IPS DF 4.7 (cell line): ENCODE results near the gene SPATA7.

ENCODE experiments used
- DNase-seq: peaks from one replicate; pipeline ENCODE4 v3.0.0-alpha.2; 2013; ENCODE audit warnings: low spot score; ENCODE audit errors: extremely low read depth

SPATA7 gene

DNA sequence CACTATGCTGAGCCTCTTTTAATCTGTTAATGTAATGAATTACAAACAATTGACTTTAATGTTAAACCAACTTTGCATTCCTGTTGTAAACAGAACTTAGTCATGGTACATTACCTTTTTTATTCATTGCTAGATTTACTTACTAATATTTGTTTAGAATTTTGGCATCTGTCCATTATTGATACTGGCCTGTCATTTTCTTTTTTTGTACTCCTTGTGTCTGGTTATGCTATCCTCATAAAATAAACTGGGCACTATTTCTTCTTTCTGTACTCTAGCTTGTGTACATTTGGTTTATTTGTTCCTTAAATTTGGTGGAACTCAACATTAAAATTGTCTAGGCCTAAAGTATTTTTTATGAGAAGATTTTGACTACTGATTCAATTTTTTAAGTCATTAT lies 32.1 kb downstream of the SPATA7 start:
- no peak for DNase-seq

DNA sequence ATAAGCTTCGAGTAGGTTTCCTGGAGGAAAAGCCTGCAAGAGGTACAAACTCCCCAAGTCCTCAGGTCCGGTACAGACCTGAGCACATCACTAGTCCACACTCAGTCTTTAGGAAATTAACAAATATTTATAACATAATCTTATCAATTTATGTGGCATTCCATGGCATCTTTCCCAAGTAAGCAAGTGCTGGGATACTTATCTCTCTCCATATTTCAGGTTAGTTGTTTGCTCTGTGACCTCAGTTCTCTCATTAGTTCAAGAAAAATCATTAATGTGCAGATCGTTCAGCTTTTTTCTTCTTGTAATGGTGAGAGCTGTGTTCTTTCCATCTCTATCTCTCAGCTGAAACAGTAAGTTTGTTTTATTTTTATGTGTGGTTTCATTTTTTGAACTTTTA lies 34.7 kb downstream of the SPATA7 start:
- DNase-seq: no peak

DNA sequence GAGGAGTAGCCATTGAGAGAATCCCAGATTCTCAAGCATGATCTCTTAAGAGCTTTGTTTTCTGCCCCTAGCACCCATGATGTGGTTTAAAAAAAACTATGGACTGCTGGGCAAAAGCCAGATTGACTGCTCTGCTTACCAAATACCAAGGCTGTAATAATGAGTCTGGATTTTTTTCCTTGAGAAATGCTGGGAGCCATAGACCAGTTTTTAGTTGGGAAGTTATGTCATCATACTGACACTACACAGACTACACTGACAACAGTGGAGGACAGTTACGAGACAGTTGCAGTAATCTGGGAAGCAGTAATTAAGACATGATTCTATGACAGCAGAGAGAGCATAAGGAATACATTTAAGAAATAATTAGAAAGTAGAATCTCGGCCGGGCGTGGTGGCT lies 35.8 kb downstream of the SPATA7 start:
- no peak for DNase-seq

DNA sequence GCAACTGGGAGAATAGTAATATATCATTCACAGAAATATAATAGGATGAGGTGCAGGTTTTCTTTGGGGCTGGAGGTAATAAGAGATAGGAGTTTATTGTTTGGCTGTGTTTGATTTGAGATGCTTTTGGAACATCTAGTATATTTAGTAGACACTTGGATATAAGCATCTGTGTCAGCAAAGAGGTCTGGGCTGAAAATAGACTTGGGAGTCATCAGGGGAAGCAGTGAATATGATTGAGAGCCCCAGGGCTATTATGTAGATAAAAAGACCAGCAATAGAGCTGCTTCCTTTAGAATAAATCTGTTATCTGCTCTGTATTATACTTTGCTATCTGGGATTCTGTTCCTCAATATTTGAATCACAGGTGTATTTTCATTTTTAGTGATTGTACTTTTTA lies 36.6 kb downstream of the SPATA7 start:
- no peak for DNase-seq

DNA sequence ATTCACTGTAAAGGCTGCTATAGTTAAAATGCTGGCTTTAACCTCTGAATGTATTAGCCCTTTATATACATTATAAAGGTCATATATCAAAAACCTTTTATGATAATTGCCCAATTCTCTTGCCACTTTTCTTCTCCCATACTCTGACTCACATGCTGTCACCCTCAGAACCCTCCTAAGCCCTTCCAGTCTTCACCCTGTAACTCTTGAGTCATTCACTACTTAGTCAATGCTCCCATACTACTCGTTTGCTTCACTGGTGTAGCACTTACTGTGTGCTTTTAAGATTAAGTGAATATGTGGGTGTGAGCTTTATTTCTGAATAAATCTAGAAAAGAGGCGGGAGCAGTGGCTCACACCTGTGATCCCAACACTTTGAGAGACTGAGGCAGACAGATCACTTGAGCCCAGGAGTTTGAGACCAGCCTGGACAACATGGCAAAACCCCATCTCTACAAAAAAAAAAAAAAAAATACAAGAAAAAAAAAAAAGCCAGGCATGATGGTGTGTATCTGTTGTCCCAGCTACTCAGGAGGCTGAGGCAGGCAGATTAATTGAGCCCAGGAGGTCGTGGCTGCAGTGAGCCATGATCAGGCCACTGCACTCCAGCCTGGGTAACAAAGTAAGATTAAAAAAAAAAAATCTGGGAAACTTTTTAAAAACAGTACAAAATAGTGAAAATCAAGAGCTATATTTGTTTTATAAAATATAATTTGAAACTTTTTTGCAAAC lies 37.6 kb downstream of the SPATA7 start:
- no peak for DNase-seq

DNA sequence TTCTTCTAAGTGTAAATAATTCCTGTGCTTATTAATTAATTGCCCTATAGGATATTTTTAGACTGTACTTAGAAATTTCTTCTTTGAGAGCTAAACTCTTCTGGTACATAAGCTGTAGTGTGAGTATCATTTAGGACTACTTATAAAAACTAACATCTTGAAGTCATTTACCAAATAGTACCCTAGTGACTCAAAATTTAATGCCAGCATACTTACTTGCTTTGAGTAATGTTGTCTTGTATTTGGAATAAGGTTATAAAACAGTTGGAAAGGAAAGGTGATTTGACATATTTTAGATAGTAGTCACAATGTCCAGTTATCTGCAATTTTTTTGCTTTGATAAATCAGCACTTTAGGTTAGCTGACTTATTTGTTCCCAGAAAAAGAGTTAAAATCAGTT lies 39.1 kb downstream of the SPATA7 start:
- no peak for DNase-seq

DNA sequence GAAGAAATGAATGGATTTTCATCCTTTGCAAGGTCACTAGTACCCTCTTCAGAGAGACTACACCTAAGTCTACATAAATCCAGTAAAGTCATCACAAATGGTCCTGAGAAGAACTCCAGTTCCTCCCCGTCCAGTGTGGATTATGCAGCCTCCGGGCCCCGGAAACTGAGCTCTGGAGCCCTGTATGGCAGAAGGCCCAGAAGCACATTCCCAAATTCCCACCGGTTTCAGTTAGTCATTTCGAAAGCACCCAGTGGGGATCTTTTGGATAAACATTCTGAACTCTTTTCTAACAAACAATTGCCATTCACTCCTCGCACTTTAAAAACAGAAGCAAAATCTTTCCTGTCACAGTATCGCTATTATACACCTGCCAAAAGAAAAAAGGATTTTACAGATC lies 40.8 kb downstream of the SPATA7 start:
- no peak for DNase-seq

DNA sequence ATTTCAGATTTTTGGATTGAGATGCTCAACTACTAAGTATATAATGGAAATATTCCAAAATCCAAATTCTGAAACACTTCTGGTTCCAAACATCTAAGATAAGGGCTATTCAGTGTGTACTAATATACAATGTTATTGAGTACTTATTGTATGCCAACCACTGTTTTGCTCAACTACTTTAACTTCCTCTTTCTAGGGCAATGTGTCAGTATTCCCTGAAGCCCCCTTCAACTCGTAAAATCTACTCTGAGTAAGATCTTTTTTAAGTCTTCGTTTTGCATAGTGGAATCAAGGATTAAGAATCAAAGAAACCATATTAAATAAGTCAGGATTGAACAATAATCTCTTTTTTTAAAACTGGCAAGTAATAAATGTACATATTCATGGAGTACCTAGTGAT lies 45.5 kb downstream of the SPATA7 start:
- DNase-seq: no peak

DNA sequence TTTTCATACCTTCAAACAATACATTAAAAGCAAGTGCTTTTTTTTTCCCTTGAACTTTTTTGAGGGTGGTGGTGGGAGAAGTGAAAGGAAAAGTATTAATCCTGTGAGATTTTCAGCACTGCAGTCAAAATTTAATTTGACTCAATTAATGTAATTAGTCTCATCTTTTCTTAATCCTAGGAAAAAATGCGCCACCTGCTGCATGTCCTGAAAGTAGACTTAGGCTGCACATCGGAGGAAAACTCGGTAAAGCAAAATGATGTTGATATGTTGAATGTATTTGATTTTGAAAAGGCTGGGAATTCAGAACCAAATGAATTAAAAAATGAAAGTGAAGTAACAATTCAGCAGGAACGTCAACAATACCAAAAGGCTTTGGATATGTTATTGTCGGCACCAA lies 52.2 kb downstream of the SPATA7 start:
- DNase-seq: no peak

DNA sequence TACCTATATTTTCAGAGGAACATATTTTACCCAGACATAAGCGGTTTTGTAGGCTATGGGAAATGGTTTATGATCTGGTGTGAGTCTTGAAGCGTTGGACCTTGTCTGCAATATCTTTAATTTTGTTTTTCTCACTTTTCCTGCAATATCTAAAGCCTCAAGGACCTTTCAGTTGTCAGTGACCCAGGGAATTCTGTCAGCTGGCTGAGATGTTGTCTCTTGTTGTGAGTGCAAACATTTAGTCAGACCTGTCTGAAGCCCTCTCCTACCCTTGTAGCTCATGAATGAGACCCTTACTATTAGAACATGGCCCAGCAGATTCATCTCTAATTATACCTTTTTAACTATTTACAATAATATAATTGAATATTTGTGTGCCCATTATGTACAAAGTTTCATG lies 53.6 kb downstream of the SPATA7 start:
- no peak for DNase-seq

DNA sequence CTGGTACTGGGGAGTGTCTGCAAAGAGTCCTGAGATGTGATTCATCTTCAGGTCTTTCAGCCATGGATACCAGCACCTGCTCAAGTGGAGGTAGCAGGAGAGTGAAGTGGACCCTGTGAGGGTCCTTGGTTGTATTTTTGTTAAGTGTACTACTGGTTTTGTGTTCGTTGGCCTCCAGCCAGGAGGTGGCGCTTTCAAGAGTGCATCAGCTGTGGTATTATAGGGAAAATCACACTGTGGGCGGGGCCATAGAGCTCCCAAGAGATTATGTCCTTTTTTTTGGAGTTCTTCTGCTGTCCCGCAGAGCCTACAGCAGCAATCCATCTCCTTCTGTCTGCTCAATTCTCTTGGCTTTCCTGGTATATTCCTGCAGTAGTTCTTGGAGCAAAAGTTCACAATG lies 66.8 kb downstream of the SPATA7 start:
- no peak for DNase-seq

DNA sequence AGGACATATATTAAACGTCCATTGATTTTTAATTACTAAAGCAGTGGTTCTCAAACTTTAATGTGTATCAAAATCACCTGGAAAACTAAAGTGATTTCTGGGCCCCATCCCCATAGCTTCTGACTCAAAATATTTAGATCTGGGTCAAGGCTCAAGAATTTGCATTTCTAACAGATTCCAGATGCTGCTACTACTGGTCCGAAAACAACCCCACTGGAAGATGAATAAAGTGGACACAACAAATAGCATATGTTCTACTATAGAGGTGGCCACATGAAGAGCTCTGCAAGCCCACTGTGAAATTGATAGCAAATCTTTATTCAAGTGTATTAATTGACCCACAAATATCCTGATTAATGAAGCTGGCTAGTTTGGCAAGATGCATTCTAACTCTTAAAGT lies 69.4 kb downstream of the SPATA7 start:
- DNase-seq: no peak

DNA sequence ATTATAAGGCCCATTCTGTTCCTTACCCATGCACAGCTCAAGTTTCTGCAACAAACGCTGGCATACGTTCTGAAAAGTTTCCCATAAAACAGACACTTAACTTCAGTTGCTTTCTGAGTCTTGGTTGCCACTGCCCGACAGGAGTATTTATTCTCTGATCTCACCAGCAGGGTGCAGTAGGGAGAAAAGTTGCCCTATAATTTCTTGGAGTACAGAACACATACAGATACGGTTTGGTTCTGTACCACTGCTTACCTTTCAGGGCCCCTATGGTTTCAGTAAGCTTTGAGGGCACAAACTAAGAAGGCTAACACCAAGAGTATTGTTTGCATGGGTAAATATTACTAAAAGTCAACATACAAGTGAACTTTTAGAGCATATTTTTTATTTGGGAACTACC lies 77.9 kb downstream of the SPATA7 start:
- no peak for DNase-seq

DNA sequence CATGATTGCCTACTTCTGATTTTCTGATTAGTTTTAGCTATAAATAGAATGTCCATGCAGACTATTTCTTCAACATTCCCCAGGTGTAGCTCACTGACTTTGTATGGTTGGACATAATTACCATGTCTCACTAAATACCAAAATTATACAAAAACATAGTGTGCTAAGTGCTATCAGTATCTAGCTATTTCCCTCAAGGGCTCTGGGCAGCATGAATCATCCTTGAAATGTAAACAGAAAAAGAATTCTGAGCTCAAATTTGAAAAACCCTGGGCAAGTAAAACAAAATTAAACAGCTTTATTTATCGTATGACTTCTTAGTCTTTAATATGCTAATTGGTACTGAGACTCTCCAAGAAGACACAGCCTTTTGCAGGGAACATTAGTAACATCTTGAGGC lies 82.9 kb downstream of the SPATA7 start:
- no peak for DNase-seq

DNA sequence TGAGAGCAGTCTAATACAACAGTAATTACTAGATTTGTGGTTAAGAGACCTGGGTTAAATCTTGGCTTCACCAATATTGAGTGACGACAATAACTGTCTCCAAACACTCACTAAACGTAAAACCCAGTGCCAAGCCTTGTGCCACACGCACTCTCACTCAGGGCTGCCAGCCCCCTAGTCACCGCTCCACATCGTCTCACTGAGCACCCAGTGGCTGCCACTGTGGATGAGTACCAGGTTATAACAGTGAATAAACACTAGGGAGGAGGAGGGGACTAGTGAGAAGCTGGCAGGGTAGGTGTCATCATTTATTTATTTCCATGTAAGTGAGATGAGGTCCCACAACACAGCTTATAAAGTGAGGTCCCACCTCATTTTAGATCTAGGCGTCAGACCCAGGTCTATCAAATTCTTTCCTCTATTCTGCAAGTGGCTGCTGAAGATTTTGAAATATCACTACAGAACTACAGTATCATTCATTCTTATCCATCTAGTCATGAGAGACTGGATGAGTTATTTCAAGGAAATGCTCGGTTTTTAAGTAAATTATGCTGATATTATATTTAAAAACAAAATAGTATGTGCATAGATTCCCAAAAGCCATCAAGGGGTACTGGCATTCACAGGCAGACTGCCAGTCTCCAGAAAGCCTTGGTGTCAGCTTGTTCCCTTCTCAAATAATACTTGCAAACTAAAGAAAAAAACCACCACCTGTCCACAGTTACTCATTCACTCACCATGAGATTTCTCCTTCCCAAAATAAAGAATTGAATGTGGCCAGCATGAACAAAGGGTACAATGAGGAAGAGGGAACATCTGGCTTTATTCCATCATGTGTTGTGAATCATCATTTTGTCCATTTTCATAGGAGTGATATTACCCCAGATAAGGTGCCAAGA lies 85.3 kb downstream of the SPATA7 start:
- no peak for DNase-seq

DNA sequence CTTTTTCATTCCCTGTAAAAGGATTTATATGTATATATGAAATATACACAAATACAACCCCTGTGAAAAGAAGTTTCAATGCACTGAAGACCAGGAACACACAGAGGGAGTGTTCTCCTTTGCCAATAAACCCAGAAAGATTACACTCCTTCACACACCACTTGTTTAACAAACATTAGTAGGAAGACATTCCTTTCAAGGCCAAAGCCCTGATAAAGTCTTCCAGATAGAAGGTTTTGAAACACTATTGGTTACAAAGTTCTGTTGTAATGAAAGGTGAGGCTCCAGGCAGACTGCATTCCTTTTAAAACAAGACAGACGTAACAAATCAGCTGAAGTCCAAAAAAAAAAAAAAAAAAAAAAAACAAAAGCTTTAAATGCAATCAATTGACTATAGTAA lies 88.3 kb downstream of the SPATA7 start:
- DNase-seq: no peak

DNA sequence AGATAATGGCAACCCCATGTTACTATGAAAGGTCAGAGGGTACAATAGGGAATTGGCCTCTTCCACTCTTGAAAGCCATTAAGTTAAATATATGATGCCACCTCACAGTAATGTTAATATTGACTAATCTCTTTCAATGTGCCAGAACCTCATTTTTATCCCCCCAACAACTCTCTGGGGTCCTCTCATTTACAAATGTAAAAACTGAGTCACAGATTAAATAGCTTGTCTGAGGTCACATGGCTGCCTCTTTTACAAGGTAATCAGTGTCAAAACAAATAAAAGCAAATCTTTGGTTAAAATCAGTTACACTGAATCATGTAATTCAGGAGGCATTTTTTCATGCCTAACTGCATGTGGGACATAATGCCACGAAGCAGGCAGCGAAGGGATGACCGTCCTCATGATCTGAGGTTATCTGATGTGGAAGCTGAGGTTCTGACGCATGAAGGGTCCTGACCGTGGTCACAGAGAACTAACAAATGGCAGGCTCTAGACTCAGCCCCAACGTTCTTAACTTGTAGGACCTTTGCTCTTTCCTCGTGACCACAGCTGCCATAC lies 90.8 kb downstream of the SPATA7 start:
- DNase-seq: no peak

DNA sequence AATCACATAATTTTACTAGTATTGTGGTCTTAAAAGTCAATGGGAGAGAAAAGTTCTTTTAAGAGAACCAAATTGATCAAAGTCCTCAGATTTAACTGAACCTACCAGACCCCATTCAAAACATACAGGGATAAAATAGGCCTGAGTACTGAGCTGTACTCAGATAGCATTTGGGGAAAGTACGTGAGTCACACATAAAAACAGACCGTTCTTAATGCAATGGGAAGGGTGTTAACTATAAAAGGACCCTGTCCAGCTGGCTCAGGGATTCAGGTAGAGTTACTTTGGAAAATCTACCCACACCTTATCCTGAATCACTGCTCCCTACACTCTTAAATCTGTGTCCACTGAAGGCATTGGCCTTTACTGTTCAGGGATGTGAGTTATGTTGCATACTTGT lies 91.4 kb downstream of the SPATA7 start:
- DNase-seq: no peak

DNA sequence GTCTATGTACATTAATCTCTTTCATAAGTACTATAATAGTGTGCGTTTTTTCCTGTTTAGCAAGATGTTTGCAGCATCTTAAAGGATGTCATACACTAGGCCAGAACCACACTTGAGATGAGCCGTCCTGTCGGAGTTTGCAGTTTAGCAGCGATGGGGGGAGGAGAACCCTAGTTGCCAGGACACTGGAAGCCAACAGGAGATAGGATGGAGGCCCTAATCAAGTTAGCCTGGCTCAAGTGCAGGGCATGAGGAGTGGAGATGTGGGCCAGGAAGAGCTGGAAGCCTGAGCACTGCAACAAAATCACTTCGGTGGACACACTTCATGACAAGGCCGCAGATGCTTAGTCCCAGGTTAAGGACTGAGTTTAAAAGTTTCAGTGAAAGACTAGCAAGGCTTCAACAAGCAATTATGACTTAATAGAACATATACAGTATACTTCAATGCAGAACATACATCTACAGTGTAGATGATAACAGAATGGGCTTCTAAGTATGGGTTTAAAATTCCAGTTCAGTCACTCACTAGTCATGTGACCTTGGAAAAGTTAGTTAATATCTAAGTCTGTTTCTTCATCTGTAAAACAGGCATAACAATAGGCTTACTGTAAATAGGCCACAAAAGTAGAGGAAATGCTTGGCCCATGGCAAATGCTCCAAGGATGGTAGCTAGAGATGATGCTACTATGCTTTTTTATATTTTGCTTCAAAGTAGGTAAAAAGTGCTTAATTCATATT lies 92.2 kb downstream of the SPATA7 start:
- DNase-seq: no peak

DNA sequence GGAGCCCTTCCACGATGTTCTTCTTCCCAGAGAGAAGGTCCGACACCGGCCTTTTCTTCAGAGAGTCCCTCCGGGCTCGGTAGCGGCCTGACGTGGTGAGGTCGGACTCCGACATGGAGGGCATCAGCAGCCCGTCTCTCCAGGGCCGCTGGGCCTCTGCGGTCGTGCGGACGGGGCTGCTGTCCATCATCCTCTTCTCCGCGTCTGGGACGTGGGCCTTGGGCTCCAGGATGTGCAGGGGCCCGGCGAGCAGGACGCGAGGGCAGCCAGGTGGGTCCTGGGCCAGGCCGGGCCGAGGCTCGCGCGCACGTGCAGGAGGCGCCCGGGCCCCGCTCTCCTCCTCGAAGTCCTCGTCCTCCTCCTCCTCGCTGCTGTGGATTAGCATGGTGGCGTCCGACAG lies 93.5 kb downstream of the SPATA7 start:
- no peak for DNase-seq

DNA sequence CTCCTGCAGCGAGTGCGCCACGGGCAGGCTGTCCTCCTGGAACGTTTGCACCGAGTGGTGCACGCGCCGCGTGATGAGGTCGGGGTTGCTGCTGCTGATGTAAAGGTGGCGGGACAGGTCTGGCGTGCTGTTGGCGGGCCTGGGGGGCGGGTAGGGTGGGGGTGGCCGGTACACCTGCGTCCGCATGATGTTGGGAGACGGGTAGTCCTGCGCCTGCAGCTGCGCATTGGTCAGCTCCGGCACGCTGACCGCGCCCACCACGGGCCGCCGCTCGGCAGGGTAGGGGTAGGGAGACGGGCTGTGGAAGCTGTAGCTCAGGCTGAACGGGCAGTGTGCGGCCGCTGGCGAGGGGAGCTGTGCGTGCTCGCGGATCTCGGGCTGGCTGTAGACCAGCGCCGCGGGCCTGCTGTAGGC lies 94.1 kb downstream of the SPATA7 start:
- DNase-seq: no peak

DNA sequence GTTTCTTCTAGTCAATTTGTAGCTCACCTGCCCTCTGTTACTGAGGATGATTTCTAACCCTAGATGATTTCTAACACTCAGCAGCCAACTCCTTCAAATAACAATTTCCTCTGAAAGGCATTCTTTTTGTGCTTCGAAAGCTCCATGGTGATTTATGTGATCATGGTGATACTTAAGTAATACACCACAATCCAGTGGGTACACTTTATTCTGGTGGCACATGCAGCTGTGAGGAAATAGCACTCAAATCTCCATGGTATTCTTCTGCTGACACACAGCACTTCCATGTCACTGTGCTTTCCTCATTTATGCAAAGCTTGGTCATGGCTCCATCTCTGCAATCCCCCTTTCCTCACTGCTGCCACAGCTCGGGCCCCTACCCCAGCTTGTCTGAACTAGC lies 95.6 kb downstream of the SPATA7 start:
- no peak for DNase-seq
